ENCODE data around the gene ASB18. TPM values are rescaled to one million over a fixed set of nuclear protein-coding genes. Genes with fewer than 3 reads are reported as not detected.
"Not testable (repeated sequence)": the region's sequence is repeated elsewhere in the genome, so short reads cannot be mapped to it uniquely, and the experiment has no call there.

ASB18 gene
- total and polyA plus RNA-seq, 2 experiments from 2014 or later = not detected

DNA sequence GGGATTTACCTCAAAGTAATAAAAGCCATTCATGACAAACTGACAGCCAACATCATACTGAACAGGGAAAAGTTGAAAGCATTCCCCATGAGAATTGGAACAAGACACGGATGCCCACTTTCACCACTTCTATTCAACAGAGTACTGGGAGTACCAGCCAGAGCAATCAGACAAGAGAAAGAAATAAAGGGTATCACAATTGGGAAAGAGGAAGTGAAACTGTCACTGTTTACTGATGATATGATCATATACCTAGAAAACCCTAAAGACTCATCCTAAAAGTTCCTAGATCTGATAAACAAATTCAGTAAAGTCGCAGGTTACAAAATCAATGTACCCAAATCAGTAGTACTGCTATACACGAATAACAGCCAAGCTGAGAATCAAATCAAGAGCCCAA is 17.2 kb upstream of the ASB18 start:
- Histone ChIP-seq H3K36me3 (replicated peaks; ENCODE audit: insufficient read depth, low read depth) (no peaks in the 10 kb centered on the region), H3K4me2 (no peak overlapping the region), H2AFZ (no peak overlapping the region), H3K27ac (no peak overlapping the region), H3K79me2 (no peaks in the 10 kb centered on the region), H3K9me3 (ENCODE audit: low read depth) (no peaks in the 10 kb centered on the region), H3K4me3 (no peak overlapping the region), H3K9me2 (replicated peaks; ENCODE audit: insufficient read depth) (no peaks in the 10 kb centered on the region), H4K20me1 (ENCODE audit: insufficient read depth, poor library complexity, severe bottlenecking) (no peaks in the 10 kb centered on the region), H3K27me3 (no peaks in the 10 kb centered on the region), H3K4me1 (ENCODE audit: insufficient read depth) (no peaks in the 10 kb centered on the region)
- DNase-seq (ENCODE audit: low spot score) = no peak
- WGBS (ENCODE audit: low lambda C conversion rate, missing lambda C conversion rate) = 80% methylated on average over 3 of the region's 3 CpGs
- TF ChIP-seq, protein P1, sequence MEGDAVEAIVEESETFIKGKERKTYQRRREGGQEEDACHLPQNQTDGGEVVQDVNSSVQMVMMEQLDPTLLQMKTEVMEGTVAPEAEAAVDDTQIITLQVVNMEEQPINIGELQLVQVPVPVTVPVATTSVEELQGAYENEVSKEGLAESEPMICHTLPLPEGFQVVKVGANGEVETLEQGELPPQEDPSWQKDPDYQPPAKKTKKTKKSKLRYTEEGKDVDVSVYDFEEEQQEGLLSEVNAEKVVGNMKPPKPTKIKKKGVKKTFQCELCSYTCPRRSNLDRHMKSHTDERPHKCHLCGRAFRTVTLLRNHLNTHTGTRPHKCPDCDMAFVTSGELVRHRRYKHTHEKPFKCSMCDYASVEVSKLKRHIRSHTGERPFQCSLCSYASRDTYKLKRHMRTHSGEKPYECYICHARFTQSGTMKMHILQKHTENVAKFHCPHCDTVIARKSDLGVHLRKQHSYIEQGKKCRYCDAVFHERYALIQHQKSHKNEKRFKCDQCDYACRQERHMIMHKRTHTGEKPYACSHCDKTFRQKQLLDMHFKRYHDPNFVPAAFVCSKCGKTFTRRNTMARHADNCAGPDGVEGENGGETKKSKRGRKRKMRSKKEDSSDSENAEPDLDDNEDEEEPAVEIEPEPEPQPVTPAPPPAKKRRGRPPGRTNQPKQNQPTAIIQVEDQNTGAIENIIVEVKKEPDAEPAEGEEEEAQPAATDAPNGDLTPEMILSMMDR (IDR thresholded peaks at IDR 0.05; ENCODE audit: poor library complexity) = no peak
- TF ChIP-seq EZH2phosphoT487 (IDR thresholded peaks at IDR 0.05; ENCODE audit: low read depth, severe bottlenecking, unreplicated experiment) (no peak), EZH2 (IDR thresholded peaks at IDR 0.05; ENCODE audit: borderline replicate concordance) (no peak)

GRCh38 chr2:236273126-236273525 is 8.9 kb upstream of the ASB18 start:
- Histone ChIP-seq H3K27me3 (no peaks in the 10 kb centered on the region), H3K27ac (no peak overlapping the region), H4K20me1 (ENCODE audit: insufficient read depth, poor library complexity, severe bottlenecking) (no peaks in the 10 kb centered on the region), H3K4me1 (ENCODE audit: insufficient read depth) (no peaks in the 10 kb centered on the region), H3K4me2 (no peak overlapping the region), H3K79me2 (no peaks in the 10 kb centered on the region), H3K9me2 (replicated peaks; ENCODE audit: insufficient read depth) (no peaks in the 10 kb centered on the region), H2AFZ (no peak overlapping the region), H3K36me3 (replicated peaks; ENCODE audit: insufficient read depth, low read depth) (no peaks in the 10 kb centered on the region), H3K9me3 (ENCODE audit: low read depth) (no peaks in the 10 kb centered on the region), H3K4me3 (no peak overlapping the region)
- 89% methylated on average over 3 of the region's 3 CpGs for WGBS (ENCODE audit: low lambda C conversion rate, missing lambda C conversion rate)
- TF ChIP-seq EZH2 (IDR thresholded peaks at IDR 0.05; ENCODE audit: borderline replicate concordance) (no peak), EZH2phosphoT487 (IDR thresholded peaks at IDR 0.05; ENCODE audit: low read depth, severe bottlenecking, unreplicated experiment) (no peak)
- TF ChIP-seq, protein P1 (IDR thresholded peaks at IDR 0.05; ENCODE audit: poor library complexity) = no peak
- no peak for DNase-seq (ENCODE audit: low spot score)

- Histone ChIP-seq H3K9me2 (replicated peaks; ENCODE audit: insufficient read depth) (no peaks in the 10 kb centered on the region), H3K4me1 (ENCODE audit: insufficient read depth) (no peaks in the 10 kb centered on the region), H3K36me3 (replicated peaks; ENCODE audit: insufficient read depth, low read depth) (no peaks in the 10 kb centered on the region), H3K4me3 (no peak overlapping the region), H2AFZ (no peak overlapping the region), H3K27ac (no peak overlapping the region), H3K27me3 (peaks cover 6% of the 10 kb centered on the region), H3K9me3 (ENCODE audit: low read depth) (no peaks in the 10 kb centered on the region), H4K20me1 (ENCODE audit: insufficient read depth, poor library complexity, severe bottlenecking) (no peaks in the 10 kb centered on the region), H3K4me2 (no peak overlapping the region), H3K79me2 (no peaks in the 10 kb centered on the region)
- 84% methylated on average over 5 of the region's 5 CpGs for WGBS (ENCODE audit: low lambda C conversion rate, missing lambda C conversion rate)
- TF ChIP-seq EZH2 (IDR thresholded peaks at IDR 0.05; ENCODE audit: borderline replicate concordance) = no peak
- no peak for TF ChIP-seq EZH2phosphoT487 (IDR thresholded peaks at IDR 0.05; ENCODE audit: low read depth, severe bottlenecking, unreplicated experiment)
- TF ChIP-seq, protein P1 (IDR thresholded peaks at IDR 0.05; ENCODE audit: poor library complexity) = no peak
- no peak for DNase-seq (ENCODE audit: low spot score)
These were observed 7.6 kb upstream of the ASB18 start for GRCh38 chr2:236271851-236272250.

- H3K4me3 ChIP-seq; H2AFZ ChIP-seq; DNase-seq (ENCODE audit: low spot score); H3K9me3 ChIP-seq (ENCODE audit: low read depth); H3K27me3 ChIP-seq; H3K4me1 ChIP-seq (ENCODE audit: insufficient read depth); H3K9me2 ChIP-seq (replicated peaks; ENCODE audit: insufficient read depth); H4K20me1 ChIP-seq (ENCODE audit: insufficient read depth, poor library complexity, severe bottlenecking); H3K27ac ChIP-seq; H3K4me2 ChIP-seq; H3K79me2 ChIP-seq; H3K36me3 ChIP-seq (replicated peaks; ENCODE audit: insufficient read depth, low read depth): not testable (repeated sequence)
These were observed 5.7 kb upstream of the ASB18 start for GRCh38 chr2:236269876-236270275.
